Sigmoid colon (tissue), 7 donors: Measurements from ENCODE around the gene DHRS2. TPM values are rescaled to one million over a fixed set of nuclear protein-coding genes. Genes with fewer than 3 reads are reported as not detected.
"Not testable (repeated sequence)": the region's sequence is repeated elsewhere in the genome, so short reads cannot be mapped to it uniquely, and the experiment has no call there.

Experiments
- DNase-seq: peaks from one replicate; pipeline ENCODE4 v3.0.0-alpha.2; 2019
- H3K27ac ChIP-seq, 4 donors: fragments of 200-600 bp; sonication (generic); one replicate each; pipeline ENCODE4 v1.5.1; 2016 to 2019; ENCODE audit warnings: mild to moderate bottlenecking in 1 of 4
- H3K27me3 ChIP-seq, 3 donors: fragments of 200-600 bp; sonication (generic); one replicate each; pipeline ENCODE4 v1.5.1; 2019; ENCODE audit warnings: mild to moderate bottlenecking in 1 of 3
- H3K36me3 ChIP-seq, 4 donors: fragments of 200-600 bp; sonication (generic); one replicate each; pipeline ENCODE4 v1.5.1; 2016 to 2019
- H3K4me1 ChIP-seq, 4 donors: fragments of 200-600 bp; sonication (generic); one replicate each; pipeline ENCODE4 v1.5.1; 2017 to 2019
- H3K4me3 ChIP-seq, 4 donors: fragments of 200-600 bp; sonication (generic); one replicate each; pipeline ENCODE4 v1.5.1; 2017 to 2019; ENCODE audit warnings: mild to moderate bottlenecking in 2 of 4, moderate library complexity in 1 of 4
- H3K9me3 ChIP-seq, 4 donors: fragments of 200-600 bp in 3 of 4; sonication (generic) in 3 of 4; one replicate each; pipeline versions ENCODE4 v1.5.1 to v1.6.1; 2013 to 2019
- EP300 ChIP-seq, 4 donors: sonication (generic); formaldehyde crosslinking; IDR thresholded peaks; one replicate each; pipeline ENCODE4 v1.6.1; 2017; ENCODE audit warnings: antibody characterized with exemption in 4 of 4
- POLR2A ChIP-seq, 2 donors: fragments of 450-650 bp; IDR thresholded peaks; one replicate each; pipeline ENCODE4 v1.6.1; 2016; ENCODE audit warnings: antibody characterized with exemption in 2 of 2, mild to moderate bottlenecking in 2 of 2, moderate library complexity in 2 of 2
- POLR2AphosphoS5 ChIP-seq, 4 donors: sonication (generic); formaldehyde crosslinking; IDR thresholded peaks; one replicate each; pipeline ENCODE4 v1.6.1; 2017; ENCODE audit warnings: antibody characterized with exemption in 4 of 4
- WGBS, 2 donors: extraction: QIAGEN DNeasy Blood & Tissue Kit; methylation state at CpG; one replicate each; pipeline ENCODE4 v1.1.7; 2013; 5-methylcytosine and 5-hydroxymethylcytosine counted together
- intact Hi-C: fragments of 100-400 bp; cut with DNase I; formaldehyde crosslinking; loops from one replicate; pipeline ENCODE4 v1.15.1; 2023
- polyA plus RNA-seq, 3 donors: library from polyadenylated mRNA; stranded (reverse); fragments of 200-250 nt; gene quantifications; one replicate each; pipeline ENCODE4 v1.2.3, GENCODE V29; 2013
- total RNA-seq, 4 donors: library from RNA; depleted of rRNA; stranded (reverse); fragments of >200 nt; gene quantifications; one replicate each; pipeline ENCODE4 v1.1.0, GENCODE V29; 2016
- TF ChIP-seq, protein P1 (sequence below), 4 experiments: fragments of 450-650 bp in 3 of 4; fragments of 200-600 bp in 1 of 4; IDR thresholded peaks; one replicate each; pipeline ENCODE4 v1.5.1; 2016 to 2019; ENCODE audit warnings: antibody characterized with exemption in 4 of 4, mild to moderate bottlenecking in 3 of 4, moderate library complexity in 2 of 4
- donor health status: healthy with polysubstance abuse.
- donor health status: Bipolar disorder and iron deficiency.
- donor health status: healthy.

Gene DHRS2
- total and polyA plus RNA-seq, 7 donors: 0.54 TPM; not detected in 6

- WGBS, 2 donors: 88 to 97% methylated on average over 1 of the region's 1 CpG
- Histone ChIP-seq H3K9me3 (no peaks in the 10 kb centered on the region), H3K36me3 (no peaks in the 10 kb centered on the region), H3K4me3 (no peak overlapping the region), H3K4me1 (no peaks in the 10 kb centered on the region), H3K27ac (no peak overlapping the region), H3K27me3 (no peaks in the 10 kb centered on the region)
- intact Hi-C loops: no loop called here
- no peak for DNase-seq
- TF ChIP-seq EP300 (IDR thresholded peaks at IDR 0.05) (no peak), POLR2AphosphoS5 (IDR thresholded peaks at IDR 0.05) (no peak), POLR2A (IDR thresholded peaks at IDR 0.05) (no peak)
- TF ChIP-seq, protein P1, sequence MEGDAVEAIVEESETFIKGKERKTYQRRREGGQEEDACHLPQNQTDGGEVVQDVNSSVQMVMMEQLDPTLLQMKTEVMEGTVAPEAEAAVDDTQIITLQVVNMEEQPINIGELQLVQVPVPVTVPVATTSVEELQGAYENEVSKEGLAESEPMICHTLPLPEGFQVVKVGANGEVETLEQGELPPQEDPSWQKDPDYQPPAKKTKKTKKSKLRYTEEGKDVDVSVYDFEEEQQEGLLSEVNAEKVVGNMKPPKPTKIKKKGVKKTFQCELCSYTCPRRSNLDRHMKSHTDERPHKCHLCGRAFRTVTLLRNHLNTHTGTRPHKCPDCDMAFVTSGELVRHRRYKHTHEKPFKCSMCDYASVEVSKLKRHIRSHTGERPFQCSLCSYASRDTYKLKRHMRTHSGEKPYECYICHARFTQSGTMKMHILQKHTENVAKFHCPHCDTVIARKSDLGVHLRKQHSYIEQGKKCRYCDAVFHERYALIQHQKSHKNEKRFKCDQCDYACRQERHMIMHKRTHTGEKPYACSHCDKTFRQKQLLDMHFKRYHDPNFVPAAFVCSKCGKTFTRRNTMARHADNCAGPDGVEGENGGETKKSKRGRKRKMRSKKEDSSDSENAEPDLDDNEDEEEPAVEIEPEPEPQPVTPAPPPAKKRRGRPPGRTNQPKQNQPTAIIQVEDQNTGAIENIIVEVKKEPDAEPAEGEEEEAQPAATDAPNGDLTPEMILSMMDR (IDR thresholded peaks at IDR 0.05): no peak
Measured at GRCh38 chr14:23672200-23672599, 36.0 kb downstream of the DHRS2 start.

DNA sequence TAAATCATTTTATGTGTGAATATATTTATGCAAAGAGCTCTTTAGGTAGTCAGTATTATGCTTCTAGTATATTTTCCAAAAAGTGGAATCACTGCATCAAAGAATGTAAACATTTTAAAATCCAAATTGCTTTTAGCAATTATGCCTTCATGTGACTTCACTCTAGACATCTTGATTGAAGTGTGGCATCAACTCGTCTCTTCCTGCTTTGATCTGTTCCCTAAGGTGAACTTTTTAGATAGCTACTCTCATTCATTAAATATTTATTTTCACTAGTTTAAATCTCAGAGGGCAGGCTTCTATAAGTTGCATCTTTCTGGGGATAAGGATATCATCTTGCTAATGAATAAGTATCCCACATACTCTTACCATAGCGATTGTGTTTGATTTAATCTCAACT, 39.2 kb downstream of the DHRS2 start:
- H3K4me3 ChIP-seq: no peak overlapping the region
- 63 to 77% methylated on average over 2 of the region's 2 CpGs for WGBS, 2 donors
- no peak for DNase-seq
- H3K36me3 ChIP-seq: no peaks in the 10 kb centered on the region
- H3K4me1 ChIP-seq: no peaks in the 10 kb centered on the region
- H3K9me3 ChIP-seq: no peaks in the 10 kb centered on the region
- intact Hi-C loops: no loop called here
- no peaks in the 10 kb centered on the region for H3K27me3 ChIP-seq
- TF ChIP-seq POLR2A (IDR thresholded peaks at IDR 0.05): no peak
- TF ChIP-seq, protein P1 (IDR thresholded peaks at IDR 0.05): no peak
- TF ChIP-seq POLR2AphosphoS5 (IDR thresholded peaks at IDR 0.05): no peak
- no peak for TF ChIP-seq EP300 (IDR thresholded peaks at IDR 0.05)
- H3K27ac ChIP-seq: no peak overlapping the region

DNA sequence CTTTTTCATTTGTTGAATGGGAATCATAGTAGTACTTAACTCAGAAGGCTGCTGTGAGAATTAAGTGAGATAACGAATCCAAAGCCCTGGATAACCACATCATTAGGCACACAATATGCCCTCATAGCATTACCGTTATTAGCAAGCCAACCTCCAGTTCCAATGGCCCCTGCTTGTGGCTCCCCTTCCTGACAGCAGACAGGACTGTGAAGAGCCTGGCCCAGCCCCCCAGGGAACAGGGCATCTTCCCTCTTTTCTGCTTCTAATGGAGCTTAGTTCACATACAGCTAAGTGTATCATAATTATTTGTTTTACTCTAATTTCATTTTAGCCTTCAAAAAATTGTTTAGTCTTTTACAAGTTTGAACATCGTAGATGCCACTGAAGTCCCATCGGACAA, 39.7 kb downstream of the DHRS2 start:
- no peaks in the 10 kb centered on the region for H3K9me3 ChIP-seq
- WGBS, 2 donors: 88% methylated on average over 4 of the region's 4 CpGs

DNA sequence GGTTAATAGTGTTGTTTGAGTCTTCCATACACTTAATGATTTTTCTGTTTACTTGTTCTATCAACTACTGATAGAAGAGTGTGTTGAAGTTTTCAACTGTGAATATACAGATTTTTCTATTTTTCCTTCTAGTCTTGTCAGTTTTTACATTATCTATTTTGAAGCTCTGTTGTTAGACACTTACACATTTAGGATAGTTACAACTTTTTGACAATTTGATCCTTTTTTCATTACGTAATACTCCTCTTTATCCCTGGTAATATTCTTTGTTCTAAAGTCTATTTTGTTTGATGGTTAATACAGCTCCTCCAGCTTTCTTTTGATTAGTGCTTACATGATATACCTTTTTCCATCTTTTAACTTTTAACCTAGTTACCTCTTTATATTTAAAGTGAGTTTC, 45.2 kb downstream of the DHRS2 start:
- 86 to 88% methylated on average over 1 of the region's 1 CpG for whole genome bisulfite sequencing, 2 donors
- no peak for DNase-seq
- intact Hi-C loops: no loop called here
- Histone ChIP-seq H3K4me3 (no peak overlapping the region), H3K27ac (no peak overlapping the region), H3K9me3 (no peaks in the 10 kb centered on the region), H3K36me3 (no peaks in the 10 kb centered on the region), H3K27me3 (no peaks in the 10 kb centered on the region), H3K4me1 (no peaks in the 10 kb centered on the region)
- TF ChIP-seq POLR2A (IDR thresholded peaks at IDR 0.05): no peak
- TF ChIP-seq EP300 (IDR thresholded peaks at IDR 0.05): no peak
- TF ChIP-seq, protein P1 (IDR thresholded peaks at IDR 0.05): no peak
- TF ChIP-seq POLR2AphosphoS5 (IDR thresholded peaks at IDR 0.05): no peak

More for the DNA sequence above, 39.7 kb downstream of the DHRS2 start:
- DNase-seq: no peak
- TF ChIP-seq EP300 (IDR thresholded peaks at IDR 0.05) (no peak), POLR2AphosphoS5 (IDR thresholded peaks at IDR 0.05) (no peak), POLR2A (IDR thresholded peaks at IDR 0.05) (no peak)
- TF ChIP-seq, protein P1 (IDR thresholded peaks at IDR 0.05): no peak
- H3K27me3 ChIP-seq: no peaks in the 10 kb centered on the region
- H3K27ac ChIP-seq: no peak overlapping the region
- H3K4me1 ChIP-seq: no peaks in the 10 kb centered on the region
- H3K36me3 ChIP-seq: no peaks in the 10 kb centered on the region
- H3K4me3 ChIP-seq: no peak overlapping the region
- intact Hi-C loops: no loop called here

DNA sequence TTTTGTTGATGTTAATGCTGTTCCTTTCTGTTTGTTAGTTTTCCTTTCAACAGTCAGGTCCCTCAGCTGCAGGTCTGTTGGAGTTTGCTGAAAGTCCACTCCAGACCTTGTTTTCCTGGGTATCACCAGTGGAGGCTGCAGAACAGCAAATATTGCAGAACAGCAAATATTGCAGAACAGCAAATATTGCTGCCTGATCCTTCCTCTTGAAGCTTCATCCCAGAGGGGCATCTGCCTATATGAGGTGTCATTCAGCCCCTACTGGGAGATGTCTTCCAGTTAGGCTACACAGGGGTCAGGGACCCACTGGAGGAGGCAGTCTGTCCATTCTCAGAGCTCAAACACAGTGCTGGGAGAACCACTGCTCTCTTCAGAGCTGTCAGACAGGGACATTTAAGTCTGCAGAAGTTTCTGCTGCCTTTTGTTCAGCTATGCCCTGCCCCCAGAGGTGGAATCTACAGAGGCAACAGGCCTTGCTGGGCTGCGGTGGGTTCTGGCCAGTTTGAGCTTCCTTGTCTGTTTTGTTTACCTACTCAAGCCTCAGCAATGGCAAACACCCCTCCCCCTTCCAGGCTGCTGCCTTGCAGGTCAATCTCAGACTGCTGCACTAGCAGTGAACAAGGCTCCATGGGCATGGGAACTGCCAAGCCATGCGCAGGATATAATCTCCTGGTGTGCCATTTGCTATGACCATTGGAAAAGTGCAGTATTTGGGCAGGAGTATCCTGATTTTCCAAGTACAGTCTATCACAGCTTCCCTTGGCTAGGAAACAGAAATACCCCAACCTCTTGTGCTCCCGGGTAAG, 53.7 kb downstream of the DHRS2 start:
- H3K27me3 ChIP-seq, H3K36me3 ChIP-seq, DNase-seq, H3K9me3 ChIP-seq, H3K27ac ChIP-seq, H3K4me3 ChIP-seq, intact Hi-C loops: not testable (repeated sequence)
- 87% methylated on average over 3 of the region's 3 CpGs for WGBS, 2 donors
- peaks cover 0 to 15% (median 14%) of the 10 kb centered on the region in 4 donors for H3K4me1 ChIP-seq
